IMR-90 (cell line): Measurements from ENCODE around the gene CPSF2. TPM values are rescaled to one million over a fixed set of nuclear protein-coding genes. Genes with fewer than 3 reads are reported as not detected.

Source experiments
- ATAC-seq: fragments of 200-7000 bp; cut with Tn5 transposase; 2 replicates; pipeline ENCODE4 v1.9.1; 2020; ENCODE audit warnings: low read depth, mild to moderate bottlenecking, moderate library complexity
- BruUV-seq: library from RNA; stranded (reverse); fragments of 400-500 nt; replicated peaks from 2 replicates; lab custom pipeline; 2021; lab: Mats Ljungman, UMichigan
- CTCF ChIA-PET: fragments of 300-600 bp; formaldehyde crosslinking; extraction: SDS; loops from one replicate; lab custom pipeline; 2021; ENCODE audit warnings: antibody characterized with exemption; lab: Yijun Ruan, JAX
- POLR2A ChIA-PET: fragments of 300-600 bp; sonication (Branson Sonifier 250); formaldehyde crosslinking; loops from one replicate; lab custom pipeline; 2022; ENCODE audit warnings: antibody characterized with exemption; ENCODE audit not compliant: unreplicated experiment; lab: Charles Lee
- DNase-seq: peaks from one replicate; pipeline ENCODE4 v3.0.0; 2013
- H2AFZ ChIP-seq: replicated peaks from 2 replicates; pipeline ENCODE3; 2013; ENCODE audit warnings: low read length, mild to moderate bottlenecking; ENCODE audit not compliant: poor library complexity
- H2AK5ac ChIP-seq: 2 replicates; pipeline ENCODE4 v1.6.1; 2013; ENCODE audit warnings: low read depth, low read length, inconsistent platforms
- H2AK9ac ChIP-seq: replicated peaks from 2 replicates; pipeline ENCODE3; 2013; ENCODE audit warnings: mild to moderate bottlenecking, low read depth, low read length, moderate library complexity; ENCODE audit not compliant: poor library complexity
- H2BK120ac ChIP-seq: 2 replicates; pipeline ENCODE4 v1.6.1; 2013; ENCODE audit warnings: low read depth, low read length, inconsistent platforms
- H2BK15ac ChIP-seq: 3 replicates; pipeline ENCODE4 v1.6.1; 2013; ENCODE audit warnings: low read depth, low read length, inconsistent platforms
- H2BK20ac ChIP-seq: 2 replicates; pipeline ENCODE4 v1.6.1; 2013; ENCODE audit warnings: low read depth, mild to moderate bottlenecking, inconsistent platforms, low read length, moderate library complexity
- H2BK5ac ChIP-seq: 2 replicates; pipeline ENCODE4 v1.6.1; 2013; ENCODE audit warnings: mild to moderate bottlenecking, low read depth, low read length, inconsistent platforms; ENCODE audit not compliant: poor library complexity, severe bottlenecking
- H3K14ac ChIP-seq: replicated peaks from 2 replicates; pipeline ENCODE4 v1.6.1; 2013; ENCODE audit warnings: low read depth, low read length, inconsistent platforms
- H3K18ac ChIP-seq: 2 replicates; pipeline ENCODE4 v1.6.1; 2013; ENCODE audit warnings: low read depth, low read length, control low read depth
- H3K23ac ChIP-seq: 2 replicates; pipeline ENCODE4 v1.6.1; 2013; ENCODE audit warnings: low read depth, low read length, inconsistent platforms
- H3K27ac ChIP-seq: 2 replicates; pipeline ENCODE4 v1.5.1; 2013; ENCODE audit warnings: mild to moderate bottlenecking, control low read depth, low read length; ENCODE audit not compliant: insufficient read depth
- H3K27me3 ChIP-seq: 2 replicates; pipeline ENCODE4 v1.6.1; 2013; ENCODE audit warnings: low read length; ENCODE audit not compliant: control insufficient read depth, insufficient read depth
- H3K36me3 ChIP-seq: 2 replicates; pipeline ENCODE4 v1.6.1; 2013; ENCODE audit warnings: low read length, mixed read lengths; ENCODE audit not compliant: control insufficient read depth, insufficient read depth
- H3K4ac ChIP-seq: 2 replicates; pipeline ENCODE4 v1.6.1; 2013; ENCODE audit warnings: low read depth, low read length, inconsistent platforms
- H3K4me1 ChIP-seq: 2 replicates; pipeline ENCODE4 v1.6.1; 2013; ENCODE audit warnings: low read length, mixed read lengths; ENCODE audit not compliant: control insufficient read depth, insufficient read depth
- H3K4me2 ChIP-seq: 2 replicates; pipeline ENCODE4 v1.6.1; 2013; ENCODE audit warnings: low read depth, mild to moderate bottlenecking, control low read depth, low read length, moderate library complexity
- H3K4me3 ChIP-seq: 2 replicates; pipeline ENCODE4 v1.5.1; 2013; ENCODE audit warnings: low read depth, mild to moderate bottlenecking, control low read depth, low read length, moderate library complexity; ENCODE audit not compliant: insufficient read depth
- H3K56ac ChIP-seq: 2 replicates; pipeline ENCODE4 v1.6.1; 2013; ENCODE audit warnings: low read length, inconsistent platforms; ENCODE audit not compliant: insufficient read depth; ENCODE audit errors: extremely low read depth
- H3K79me1 ChIP-seq, 2 experiments: 2 replicates each; pipeline ENCODE4 v1.6.1; 2013; ENCODE audit warnings: low read length in 2 of 2, inconsistent platforms in 1 of 2, low read depth in 1 of 2
- H3K9ac ChIP-seq: 2 replicates; pipeline ENCODE4 v1.6.1; 2013; ENCODE audit warnings: low read depth, low read length, control low read depth
- H3K9me1 ChIP-seq: 2 replicates; pipeline ENCODE4 v1.6.1; 2013; ENCODE audit warnings: low read length, inconsistent platforms; ENCODE audit not compliant: insufficient read depth
- H3K9me3 ChIP-seq: 2 replicates; pipeline ENCODE4 v1.6.1; 2013; ENCODE audit warnings: low read length; ENCODE audit not compliant: control insufficient read depth, insufficient read depth
- H4K20me1 ChIP-seq: 2 replicates; pipeline ENCODE4 v1.6.1; 2013; ENCODE audit warnings: low read length, inconsistent platforms; ENCODE audit not compliant: insufficient read depth
- H4K5ac ChIP-seq: 2 replicates; pipeline ENCODE4 v1.6.1; 2013; ENCODE audit warnings: mild to moderate bottlenecking, low read depth, low read length, control low read depth
- H4K8ac ChIP-seq, 2 experiments: 2 replicates each; pipeline ENCODE4 v1.6.1; 2013; ENCODE audit warnings: low read depth in 2 of 2, low read length in 2 of 2, control low read depth in 1 of 2, inconsistent platforms in 1 of 2
- H4K91ac ChIP-seq: 2 replicates; pipeline ENCODE4 v1.6.1; 2013; ENCODE audit warnings: low read depth, low read length, inconsistent platforms; ENCODE audit not compliant: insufficient read depth
- BHLHE40 ChIP-seq: fragments of 150-350 bp; IDR thresholded peaks from 2 replicates; pipeline ENCODE4 v1.6.1; 2016; ENCODE audit warnings: mild to moderate bottlenecking, low read depth, low read length
- CEBPB ChIP-seq: IDR thresholded peaks from 2 replicates; pipeline ENCODE4 v1.6.1; 2012; ENCODE audit warnings: low read depth, low read length, improper control_type of control experiment
- CHD1 ChIP-seq: IDR thresholded peaks from 2 replicates; pipeline ENCODE4 v1.6.1; 2012; ENCODE audit warnings: low read depth, low read length, improper control_type of control experiment
- FOS ChIP-seq: fragments of 150-350 bp; IDR thresholded peaks from 2 replicates; pipeline ENCODE4 v1.6.1; 2016; ENCODE audit warnings: low read depth, low read length
- MAFK ChIP-seq: IDR thresholded peaks from 2 replicates; pipeline ENCODE4 v1.6.1; 2012; ENCODE audit warnings: low read depth, low read length, improper control_type of control experiment
- MAZ ChIP-seq: IDR thresholded peaks from 2 replicates; pipeline ENCODE4 v1.6.1; 2012; ENCODE audit warnings: low read depth, mild to moderate bottlenecking, low read length, improper control_type of control experiment, moderate library complexity, borderline replicate concordance
- NFE2L2 ChIP-seq: fragments of 150-350 bp; IDR thresholded peaks from 2 replicates; pipeline ENCODE4 v1.6.1; 2016; ENCODE audit warnings: low read depth, mild to moderate bottlenecking, low read length
- POLR2A ChIP-seq: IDR thresholded peaks from 2 replicates; pipeline ENCODE4 v1.6.1; 2012; ENCODE audit warnings: mild to moderate bottlenecking, low read depth, low read length
- RAD21 ChIP-seq: IDR thresholded peaks from 2 replicates; pipeline ENCODE4 v1.6.1; 2012; ENCODE audit warnings: low read length, improper control_type of control experiment
- RCOR1 ChIP-seq: IDR thresholded peaks from 2 replicates; pipeline ENCODE4 v1.6.1; 2012; ENCODE audit warnings: mild to moderate bottlenecking, low read length, improper control_type of control experiment; ENCODE audit not compliant: insufficient replicate concordance
- RFX5 ChIP-seq: IDR thresholded peaks from 2 replicates; pipeline ENCODE4 v1.8.0; 2012; ENCODE audit warnings: low read depth, mild to moderate bottlenecking, low read length, moderate library complexity
- SMC3 ChIP-seq: fragments of 150-350 bp; IDR thresholded peaks from 2 replicates; pipeline ENCODE4 v1.6.1; 2016; ENCODE audit warnings: low read depth, mild to moderate bottlenecking, antibody characterized with exemption, low read length, moderate library complexity
- WGBS, 2 experiments: methylation state at CpG; one replicate each; pipeline versions ENCODE4 v1.1.5 to v1.1.7; 2013; ENCODE audit warnings: missing lambda C conversion rate in 2 of 2; ENCODE audit not compliant: insufficient read length in 1 of 2; ENCODE audit errors: extremely low coverage in 2 of 2; 5-methylcytosine and 5-hydroxymethylcytosine counted together
- dilution Hi-C: fragments of 300-500 bp; cut with HindIII; formaldehyde crosslinking; loops from one replicate; pipeline ENCODE4 v1.14.3; 2018; ENCODE audit warnings: low sequenced_read_pairs; ENCODE audit not compliant: unreplicated experiment
- in situ Hi-C: fragments of 300-500 bp; cut with MboI; formaldehyde crosslinking; loops from 3 replicates; pipeline ENCODE4 v1.14.3; 2019; ENCODE audit warnings: low sequenced_read_pairs, inconsistent platforms, mixed read lengths
- intact Hi-C: fragments of 100-400 bp; cut with micrococcal nuclease; formaldehyde crosslinking; loops from 2 replicates; pipeline ENCODE4 v1.10.0; 2022
- polyA plus RNA-seq, 3 experiments: library from polyadenylated mRNA; depleted of rRNA; stranded (reverse); fragments of >200 nt; gene quantifications; 2 replicates each; pipeline ENCODE4 v1.2.3, GENCODE V29; 2012; ENCODE audit warnings: low replicate concordance in 1 of 3
- total RNA-seq: library from RNA; depleted of rRNA; stranded (reverse); fragments of >200 nt; gene quantifications from 2 replicates; pipeline ENCODE4 v1.2.3, GENCODE V29; 2012
- TF ChIP-seq, protein P1 (sequence below): conservative IDR thresholded peaks from 2 replicates; pipeline ENCODE4 v1.5.1; 2012; ENCODE audit warnings: mild to moderate bottlenecking, low read depth, low read length, improper control_type of control experiment
- TF ChIP-seq, protein P2 (sequence below): fragments of 150-350 bp; IDR thresholded peaks from 2 replicates; pipeline ENCODE4 v1.6.1; 2017; ENCODE audit warnings: mild to moderate bottlenecking, antibody characterized with exemption, low read length, low read depth
- TF ChIP-seq, protein P3 (sequence below): fragments of 150-350 bp; IDR thresholded peaks from 2 replicates; pipeline ENCODE4 v1.6.1; 2016; ENCODE audit warnings: low read depth, mild to moderate bottlenecking, low read length, moderate library complexity, borderline replicate concordance

The CPSF2 gene
- total and polyA plus RNA-seq, 2 of the 4 experiments (the other 2 are of a cell fraction) = 18.5 to 30.6 TPM

DNA sequence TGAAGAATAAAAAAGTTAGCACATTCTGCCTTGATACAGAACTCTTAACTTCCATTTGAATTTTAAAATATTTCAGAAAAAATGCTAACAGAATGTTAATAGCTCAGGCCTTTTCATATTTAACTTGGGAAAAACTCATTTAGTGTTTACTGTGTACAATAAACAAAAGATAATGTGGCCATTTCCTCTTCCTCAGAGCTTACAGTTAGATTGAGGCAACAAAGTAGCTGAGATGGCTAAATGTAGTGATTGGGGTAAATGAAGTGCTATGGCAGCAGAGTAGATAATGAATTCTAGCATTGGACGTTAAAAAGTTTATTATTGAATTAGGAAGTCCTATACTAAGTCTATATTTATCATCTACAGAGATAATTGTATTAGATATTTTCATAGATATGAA lies 12.7 kb downstream of the CPSF2 start:
- no peak overlapping the region for H4K8ac ChIP-seq
- no TSS peak for BruUV-seq
- H4K20me1 ChIP-seq = no peaks in the 10 kb centered on the region
- H3K27me3 ChIP-seq = no peaks in the 10 kb centered on the region
- no peak overlapping the region for H2AK5ac ChIP-seq
- no CpG with 5 or more reads among the region's 1 CpG for WGBS, 2 experiments
- POLR2A ChIA-PET = no interaction called here
- H3K23ac ChIP-seq = no peak overlapping the region
- no peak overlapping the region for H3K4me3 ChIP-seq
- no peak for DNase-seq
- H3K36me3 ChIP-seq = peaks cover 37% of the 10 kb centered on the region
- CTCF ChIA-PET = interaction anchor here (0.6 to 1.8 kb wide), 5 partner anchors 10 to 455 kb away, joined by 3 to 6 read pairs (median 5); partner anchors contain the start of gene ATXN3
- H3K56ac ChIP-seq = no peak overlapping the region
- dilution Hi-C loops = no loop called here
- no peak overlapping the region for H4K5ac ChIP-seq
- intact Hi-C loops = loop anchor here (10.0 kb wide), 1 partner anchor 650 kb away; no protein-coding TSS in a partner anchor
- H2AFZ ChIP-seq = no peak overlapping the region
- no peak overlapping the region for H2BK15ac ChIP-seq
- no peak overlapping the region for H2BK120ac ChIP-seq
- H2BK5ac ChIP-seq = no peak overlapping the region
- no peaks in the 10 kb centered on the region for H3K4me1 ChIP-seq
- no peak overlapping the region for H3K4me2 ChIP-seq
- H4K91ac ChIP-seq = no peak overlapping the region
- ATAC-seq = no peak
- H3K9me1 ChIP-seq = no peaks in the 10 kb centered on the region
- H3K9me3 ChIP-seq = no peaks in the 10 kb centered on the region
- TF ChIP-seq MAZ (no peak), POLR2A (no peak), BHLHE40 (no peak), RAD21 (no peak), CEBPB (no peak), RFX5 (no peak), RCOR1 (no peak), FOS (no peak), SMC3 (no peak), MAFK (no peak), CHD1 (no peak), NFE2L2 (no peak)
- TF ChIP-seq, protein P1, sequence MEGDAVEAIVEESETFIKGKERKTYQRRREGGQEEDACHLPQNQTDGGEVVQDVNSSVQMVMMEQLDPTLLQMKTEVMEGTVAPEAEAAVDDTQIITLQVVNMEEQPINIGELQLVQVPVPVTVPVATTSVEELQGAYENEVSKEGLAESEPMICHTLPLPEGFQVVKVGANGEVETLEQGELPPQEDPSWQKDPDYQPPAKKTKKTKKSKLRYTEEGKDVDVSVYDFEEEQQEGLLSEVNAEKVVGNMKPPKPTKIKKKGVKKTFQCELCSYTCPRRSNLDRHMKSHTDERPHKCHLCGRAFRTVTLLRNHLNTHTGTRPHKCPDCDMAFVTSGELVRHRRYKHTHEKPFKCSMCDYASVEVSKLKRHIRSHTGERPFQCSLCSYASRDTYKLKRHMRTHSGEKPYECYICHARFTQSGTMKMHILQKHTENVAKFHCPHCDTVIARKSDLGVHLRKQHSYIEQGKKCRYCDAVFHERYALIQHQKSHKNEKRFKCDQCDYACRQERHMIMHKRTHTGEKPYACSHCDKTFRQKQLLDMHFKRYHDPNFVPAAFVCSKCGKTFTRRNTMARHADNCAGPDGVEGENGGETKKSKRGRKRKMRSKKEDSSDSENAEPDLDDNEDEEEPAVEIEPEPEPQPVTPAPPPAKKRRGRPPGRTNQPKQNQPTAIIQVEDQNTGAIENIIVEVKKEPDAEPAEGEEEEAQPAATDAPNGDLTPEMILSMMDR = no peak
- TF ChIP-seq, protein P2, sequence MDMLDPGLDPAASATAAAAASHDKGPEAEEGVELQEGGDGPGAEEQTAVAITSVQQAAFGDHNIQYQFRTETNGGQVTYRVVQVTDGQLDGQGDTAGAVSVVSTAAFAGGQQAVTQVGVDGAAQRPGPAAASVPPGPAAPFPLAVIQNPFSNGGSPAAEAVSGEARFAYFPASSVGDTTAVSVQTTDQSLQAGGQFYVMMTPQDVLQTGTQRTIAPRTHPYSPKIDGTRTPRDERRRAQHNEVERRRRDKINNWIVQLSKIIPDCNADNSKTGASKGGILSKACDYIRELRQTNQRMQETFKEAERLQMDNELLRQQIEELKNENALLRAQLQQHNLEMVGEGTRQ = no peak
- TF ChIP-seq, protein P3, sequence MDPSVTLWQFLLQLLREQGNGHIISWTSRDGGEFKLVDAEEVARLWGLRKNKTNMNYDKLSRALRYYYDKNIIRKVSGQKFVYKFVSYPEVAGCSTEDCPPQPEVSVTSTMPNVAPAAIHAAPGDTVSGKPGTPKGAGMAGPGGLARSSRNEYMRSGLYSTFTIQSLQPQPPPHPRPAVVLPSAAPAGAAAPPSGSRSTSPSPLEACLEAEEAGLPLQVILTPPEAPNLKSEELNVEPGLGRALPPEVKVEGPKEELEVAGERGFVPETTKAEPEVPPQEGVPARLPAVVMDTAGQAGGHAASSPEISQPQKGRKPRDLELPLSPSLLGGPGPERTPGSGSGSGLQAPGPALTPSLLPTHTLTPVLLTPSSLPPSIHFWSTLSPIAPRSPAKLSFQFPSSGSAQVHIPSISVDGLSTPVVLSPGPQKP = no peak
- no peak overlapping the region for H3K4ac ChIP-seq
- H2AK9ac ChIP-seq = no peak overlapping the region
- in situ Hi-C loops = no loop called here
- no peak overlapping the region for H2BK20ac ChIP-seq
- no peak overlapping the region for H3K14ac ChIP-seq
- H3K79me1 ChIP-seq = no peaks in the 10 kb centered on the region; a peak in 4 of 4 replicates
- no peak overlapping the region for H3K9ac ChIP-seq
- no peak overlapping the region for H3K18ac ChIP-seq
- H3K27ac ChIP-seq = no peak overlapping the region
